Transverse colon (tissue), 4 donors: Measurements from ENCODE around the gene ACVR1.

Experiments used
- EP300 ChIP-seq: sonication (generic); formaldehyde crosslinking; IDR thresholded peaks from one replicate; pipeline ENCODE4 v1.6.1; 2017; ENCODE audit warnings: antibody characterized with exemption, low read depth
- POLR2A ChIP-seq: fragments of 450-650 bp; IDR thresholded peaks from one replicate; pipeline ENCODE4 v1.6.1; 2016; ENCODE audit warnings: antibody characterized with exemption, mild to moderate bottlenecking, moderate library complexity
- POLR2AphosphoS5 ChIP-seq, 3 donors: sonication (generic); formaldehyde crosslinking; IDR thresholded peaks; one replicate each; pipeline ENCODE4 v1.6.1; 2016; ENCODE audit warnings: antibody characterized with exemption in 3 of 3
- TF ChIP-seq, protein P1 (sequence below), 5 experiments: fragments of 200-600 bp in 3 of 5; fragments of 450-650 bp in 2 of 5; sonication (generic) in 3 of 5; IDR thresholded peaks; 1 replicate in 2 of 5; 2 replicates in 3 of 5; pipeline ENCODE4 v1.5.1; 2016 to 2017; ENCODE audit warnings: antibody characterized with exemption in 5 of 5, inconsistent platforms in 3 of 5, mild to moderate bottlenecking in 2 of 5, moderate library complexity in 1 of 5

DNA sequence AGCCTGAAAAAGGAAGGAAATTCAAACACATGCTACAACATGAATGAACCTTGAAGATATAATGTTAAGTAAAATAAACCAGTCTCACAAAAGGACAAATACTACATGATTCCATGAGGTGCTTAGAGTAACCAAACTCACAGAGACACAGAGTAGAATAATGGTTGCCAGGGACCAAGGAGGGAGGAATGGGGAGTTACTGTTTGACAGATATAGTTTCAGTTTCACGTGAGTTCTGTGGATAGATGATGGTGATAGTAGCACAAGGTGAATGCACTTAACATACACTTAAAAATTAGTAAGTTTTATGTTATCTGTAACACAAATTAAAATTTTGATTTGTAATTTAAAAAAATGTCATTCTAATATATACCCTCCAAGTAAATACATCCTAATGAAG is 140.6 kb downstream of the ACVR1 start:
- TF ChIP-seq POLR2A (no peak), POLR2AphosphoS5 (IDR thresholded peaks at IDR 0.05) (no peak), EP300 (no peak)
- TF ChIP-seq, protein P1, sequence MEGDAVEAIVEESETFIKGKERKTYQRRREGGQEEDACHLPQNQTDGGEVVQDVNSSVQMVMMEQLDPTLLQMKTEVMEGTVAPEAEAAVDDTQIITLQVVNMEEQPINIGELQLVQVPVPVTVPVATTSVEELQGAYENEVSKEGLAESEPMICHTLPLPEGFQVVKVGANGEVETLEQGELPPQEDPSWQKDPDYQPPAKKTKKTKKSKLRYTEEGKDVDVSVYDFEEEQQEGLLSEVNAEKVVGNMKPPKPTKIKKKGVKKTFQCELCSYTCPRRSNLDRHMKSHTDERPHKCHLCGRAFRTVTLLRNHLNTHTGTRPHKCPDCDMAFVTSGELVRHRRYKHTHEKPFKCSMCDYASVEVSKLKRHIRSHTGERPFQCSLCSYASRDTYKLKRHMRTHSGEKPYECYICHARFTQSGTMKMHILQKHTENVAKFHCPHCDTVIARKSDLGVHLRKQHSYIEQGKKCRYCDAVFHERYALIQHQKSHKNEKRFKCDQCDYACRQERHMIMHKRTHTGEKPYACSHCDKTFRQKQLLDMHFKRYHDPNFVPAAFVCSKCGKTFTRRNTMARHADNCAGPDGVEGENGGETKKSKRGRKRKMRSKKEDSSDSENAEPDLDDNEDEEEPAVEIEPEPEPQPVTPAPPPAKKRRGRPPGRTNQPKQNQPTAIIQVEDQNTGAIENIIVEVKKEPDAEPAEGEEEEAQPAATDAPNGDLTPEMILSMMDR (IDR thresholded peaks at IDR 0.05) = no peak
